NOMO-1 treated with DMSO at 0.1 percent for 48 hours (cell line): ENCODE measurements around the gene TPK1.
"Not testable (repeated sequence)": the region's sequence is repeated elsewhere in the genome, so short reads cannot be mapped to it uniquely, and the experiment has no call there.

ENCODE experiments used
- DNase-seq: peaks from one replicate; lab custom pipeline; 2025; ENCODE audit not compliant: unreplicated experiment; lab: John Stamatoyannopoulos, UW

Gene TPK1

GRCh38 chr7:144483189-144483588, 352.7 kb downstream of the TPK1 start:
- DNase-seq = no peak

DNA sequence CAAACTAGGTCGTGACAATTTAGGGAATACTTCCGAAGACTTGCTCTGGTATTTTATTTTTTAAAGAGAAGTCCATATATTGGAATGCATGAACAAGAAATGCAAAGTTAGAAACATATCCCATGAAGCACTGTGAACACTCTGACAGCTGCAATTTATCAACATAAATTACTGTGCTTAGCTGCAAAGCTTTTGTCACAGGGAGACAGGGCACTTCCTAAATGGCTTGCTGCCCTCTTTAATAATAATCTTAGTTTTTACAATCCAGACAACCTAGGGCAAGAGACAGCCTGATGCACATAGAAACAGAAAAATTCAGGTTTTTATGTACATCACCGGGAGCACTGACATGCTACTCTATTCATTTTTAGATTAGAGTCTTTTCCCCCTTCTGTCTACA, 354.0 kb downstream of the TPK1 start:
- no peak for DNase-seq

DNA sequence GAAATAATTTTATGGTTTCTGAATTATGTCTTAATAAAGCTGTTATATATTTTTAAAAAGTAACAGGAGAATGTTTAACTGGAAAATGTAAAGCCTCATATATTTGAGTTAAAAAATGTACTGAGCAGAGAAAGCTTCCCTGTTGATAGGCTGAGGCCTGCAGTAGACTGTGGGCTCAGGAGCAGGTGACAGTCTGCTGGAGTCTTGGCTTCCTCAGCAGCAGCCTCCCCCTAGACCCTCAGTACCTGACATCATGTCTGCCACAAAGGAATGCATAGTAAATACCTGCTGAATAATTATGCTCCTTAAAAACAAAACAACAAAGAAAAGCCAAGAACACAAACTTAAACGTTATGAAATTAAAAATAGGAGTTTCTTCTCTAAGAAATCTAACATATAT, 358.5 kb downstream of the TPK1 start:
- DNase-seq = no peak

DNA sequence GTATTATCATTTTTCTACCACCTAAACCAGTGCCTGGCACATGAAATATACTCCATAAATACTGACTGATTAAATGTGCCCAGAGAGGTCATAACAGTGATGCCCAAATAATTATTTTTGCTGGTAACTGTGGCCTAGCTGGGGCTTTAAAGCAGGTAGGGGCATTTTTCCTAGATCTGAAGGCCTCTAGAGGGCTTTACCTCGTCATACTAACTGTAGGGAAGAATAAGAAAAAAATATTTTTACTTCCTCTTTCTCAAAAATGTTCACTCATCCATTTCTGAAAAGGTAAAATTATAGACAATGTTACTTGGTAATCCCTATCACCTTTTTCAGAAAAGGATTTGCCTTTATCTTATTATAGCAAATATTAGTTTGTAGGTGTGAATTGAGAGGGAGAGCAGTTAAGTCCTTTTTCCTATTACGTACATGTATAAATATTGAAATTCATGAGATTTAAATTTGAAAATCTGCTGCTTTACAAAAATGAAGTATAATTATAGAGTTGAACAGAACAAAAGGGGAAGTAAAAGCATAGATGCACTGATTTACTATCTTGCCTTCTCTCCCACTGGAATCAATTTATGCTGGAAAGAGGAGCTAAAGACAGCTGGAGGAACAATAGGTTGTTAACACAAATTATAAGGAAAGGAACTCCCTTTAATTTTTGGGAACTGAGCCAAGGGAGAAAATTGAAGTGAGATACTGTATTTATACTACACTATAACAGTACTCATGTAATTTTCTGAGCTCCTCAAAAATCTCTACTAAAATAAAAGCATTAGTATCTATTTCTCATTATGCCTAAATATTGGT, 360.8 kb downstream of the TPK1 start:
- no peak for DNase-seq

DNA sequence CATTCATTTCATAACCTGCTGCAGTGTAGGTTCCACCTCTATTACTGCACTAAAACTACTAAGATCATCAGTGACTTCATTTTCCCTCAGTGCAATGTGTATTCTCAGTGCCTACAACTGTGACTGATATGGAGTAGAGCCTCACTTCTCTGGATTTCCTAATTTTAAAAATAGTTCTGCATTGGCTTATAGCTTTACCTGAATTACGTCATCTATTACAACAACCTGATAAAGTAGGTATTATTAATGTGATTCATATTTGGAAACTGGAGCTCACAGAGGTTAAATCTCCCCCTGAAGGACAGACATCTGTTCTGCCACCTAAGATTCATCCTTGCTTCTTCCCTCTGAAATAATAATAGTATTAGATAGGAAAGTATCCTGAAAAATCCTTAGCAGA, 361.5 kb downstream of the TPK1 start:
- no peak for DNase-seq

DNA sequence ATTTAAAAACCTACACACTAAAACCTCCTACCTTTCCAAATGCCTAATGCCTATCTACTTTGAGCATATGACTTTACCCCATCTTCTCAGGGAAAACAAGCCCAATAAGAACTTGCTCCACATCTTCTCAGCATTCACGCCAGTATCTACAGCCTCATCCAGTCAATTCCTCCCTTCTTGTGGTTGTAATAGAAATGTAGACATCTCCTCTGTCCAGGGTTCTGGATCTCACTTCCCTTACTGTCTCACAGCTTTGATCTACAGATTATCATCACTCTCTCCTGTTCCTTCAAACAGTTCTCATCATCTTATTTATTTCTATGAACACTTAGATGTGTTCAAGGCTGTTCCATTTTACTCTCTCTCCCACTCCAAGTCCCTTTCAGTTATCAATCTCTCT, 361.9 kb downstream of the TPK1 start:
- DNase-seq = no peak

DNA sequence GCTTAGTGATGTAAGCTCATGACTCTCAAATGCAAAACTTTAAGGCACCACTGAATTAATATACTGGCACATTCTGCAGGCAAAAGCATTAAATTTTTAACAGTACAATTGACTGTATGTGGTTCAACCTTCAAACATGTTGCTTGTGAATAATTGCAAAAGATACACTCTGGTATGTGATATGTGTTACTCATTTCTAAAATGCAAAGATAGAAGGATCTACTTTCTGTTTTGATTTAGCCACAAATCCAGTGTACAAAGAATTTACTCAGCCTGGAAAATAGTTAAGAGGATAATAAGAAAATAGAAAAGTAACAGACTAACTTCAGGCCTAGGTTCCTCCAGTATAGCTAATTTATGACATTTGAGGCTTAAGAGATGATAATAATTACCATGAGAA, 365.8 kb downstream of the TPK1 start:
- DNase-seq = no peak

DNA sequence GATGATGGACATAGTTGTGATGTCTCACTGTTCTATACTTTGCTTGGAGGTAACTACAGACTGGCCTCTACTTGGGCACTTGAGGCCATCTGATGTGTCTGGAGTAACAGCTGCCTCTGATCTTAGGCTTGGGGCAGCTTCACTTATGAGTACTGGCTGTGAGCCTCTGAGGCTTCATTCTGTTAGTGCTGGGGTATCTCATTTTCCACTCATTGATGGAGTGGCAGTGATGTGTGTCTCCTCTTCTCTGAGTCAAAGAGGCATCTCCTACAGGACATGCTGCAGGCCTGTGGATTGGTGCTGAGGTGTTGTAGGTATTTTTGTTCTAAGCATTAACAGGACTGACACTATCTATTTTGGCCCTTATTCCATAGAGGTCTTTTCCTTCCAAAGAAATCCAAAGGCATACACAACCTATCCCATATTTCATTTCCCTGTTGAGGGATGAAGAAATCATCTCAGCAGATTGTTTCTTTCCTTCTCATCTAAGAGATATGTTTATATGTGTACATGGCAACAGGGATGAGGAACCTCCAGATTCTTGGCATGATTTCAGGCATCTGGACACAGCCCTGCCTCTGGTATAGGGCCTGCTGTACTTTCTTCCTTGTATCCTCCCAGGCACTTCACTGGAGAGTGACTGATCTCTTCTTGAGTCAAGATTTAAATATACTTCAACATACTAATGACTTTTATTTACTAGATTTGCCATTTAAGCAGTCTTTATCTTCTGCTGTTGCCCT, 366.7 kb downstream of the TPK1 start:
- DNase-seq = no peak

DNA sequence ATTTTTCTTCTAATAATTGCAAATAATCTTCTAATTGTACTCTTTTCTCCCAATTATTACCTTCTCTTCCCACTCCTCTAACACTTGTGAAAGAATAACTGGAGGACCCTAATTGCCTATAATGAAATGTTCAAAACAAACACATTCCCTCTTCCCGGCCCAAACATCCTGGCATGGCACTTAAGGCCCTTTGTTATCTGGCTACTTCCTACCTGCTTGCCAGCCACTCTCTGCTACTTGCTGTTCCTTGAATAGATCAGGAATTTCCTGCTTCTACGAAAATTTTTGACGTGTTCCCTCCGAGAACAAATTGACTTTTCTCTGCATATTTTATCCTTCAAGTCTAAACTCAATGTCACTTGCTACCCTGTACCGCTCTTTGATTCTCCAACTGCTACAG, 376.2 kb downstream of the TPK1 start:
- DNase-seq = no peak

- no peak for DNase-seq
These were observed 380.8 kb downstream of the TPK1 start for GRCh38 chr7:144455040-144455404.

GRCh38 chr7:144454256-144455039, 381.4 kb downstream of the TPK1 start:
- no peak for DNase-seq

- DNase-seq = no peak
These were observed 383.8 kb downstream of the TPK1 start for GRCh38 chr7:144452064-144452463.

DNA sequence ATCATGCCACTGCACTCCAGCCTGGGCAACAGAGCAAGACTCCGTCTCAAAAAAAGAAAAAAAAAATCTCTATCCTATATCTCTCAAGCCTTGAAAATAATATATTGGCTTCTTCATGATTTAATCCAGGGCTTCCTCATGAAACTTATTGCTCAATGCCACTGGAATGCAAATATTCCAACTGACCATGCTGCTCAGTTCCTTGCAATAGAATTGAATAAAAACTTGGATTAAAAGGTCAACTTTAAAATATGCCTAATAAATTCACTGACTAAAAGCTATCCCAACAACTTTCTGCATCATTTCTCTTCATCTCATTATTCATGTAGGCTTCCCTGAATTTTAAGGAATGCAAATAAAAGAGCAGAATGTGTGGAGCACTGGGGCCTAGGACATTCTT, 390.3 kb downstream of the TPK1 start:
- no peak for DNase-seq

DNA sequence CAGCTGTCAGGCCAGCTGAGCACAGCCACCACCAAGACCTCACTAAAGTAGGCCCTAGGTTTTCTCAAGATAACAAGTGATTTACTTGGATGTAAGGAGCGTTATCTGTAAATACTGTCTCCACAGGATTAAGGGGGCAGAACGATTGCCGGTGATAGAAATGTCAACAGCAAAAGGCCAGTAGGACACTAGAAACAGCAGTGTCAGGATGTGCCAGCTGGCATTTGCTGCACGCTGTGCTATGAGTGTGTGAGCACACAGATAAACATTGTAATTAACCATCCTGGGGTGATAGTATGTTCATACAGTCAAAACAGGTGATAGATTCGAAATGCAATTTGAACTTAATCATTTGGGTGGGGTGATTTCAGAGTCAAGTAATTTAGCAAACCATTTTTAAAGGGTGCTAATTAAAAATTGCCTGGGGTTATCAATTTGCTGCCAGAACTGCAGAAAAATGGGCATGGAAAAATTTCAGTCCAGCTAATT, 396.1 kb downstream of the TPK1 start:
- DNase-seq = no peak

- DNase-seq = no peak
These were observed 397.1 kb downstream of the TPK1 start for GRCh38 chr7:144438759-144439158.

GRCh38 chr7:144437370-144438191, 398.3 kb downstream of the TPK1 start:
- no peak for DNase-seq

- DNase-seq = no peak
These were observed 399.4 kb downstream of the TPK1 start for GRCh38 chr7:144436500-144436899.

GRCh38 chr7:144428431-144428830, 407.4 kb downstream of the TPK1 start:
- no peak for DNase-seq

- DNase-seq = not testable (repeated sequence)
These were observed 408.3 kb downstream of the TPK1 start for GRCh38 chr7:144427539-144427938.

DNA sequence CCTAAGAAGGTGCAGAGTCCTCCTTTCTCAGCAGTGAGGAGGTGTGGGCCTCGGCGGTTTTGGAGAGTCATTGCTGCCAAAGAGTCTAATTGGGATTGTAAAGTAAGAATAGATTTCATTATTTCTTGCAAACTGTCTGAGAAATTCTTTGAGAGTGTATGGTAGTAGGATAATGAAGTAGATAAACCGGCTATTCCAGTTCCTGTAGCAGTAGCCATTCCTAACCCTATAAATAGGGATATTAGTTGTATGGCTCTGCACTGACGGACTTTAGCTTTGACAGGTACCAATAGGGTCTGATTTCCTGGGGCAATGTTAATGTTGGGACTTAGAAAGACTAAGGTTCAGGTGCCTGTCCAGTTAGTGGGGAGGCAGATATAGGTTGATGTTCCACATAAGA, 416.9 kb downstream of the TPK1 start:
- DNase-seq = not testable (repeated sequence)

GRCh38 chr7:144416341-144416740, 419.5 kb downstream of the TPK1 start:
- no peak for DNase-seq
